Nephron (organoid): Measurements from ENCODE around the gene MYO1D.
A peak's percentile ranks its signal among the peaks of the same experiment; 100 is the strongest.

ENCODE experiments used
- H3K27ac Mint-ChIP-seq, 3 experiments: 2 replicates each; pipeline ENCODE4 v1.8.0; 2020; ENCODE audit warnings: mixed read lengths in 3 of 3, mild to moderate bottlenecking in 2 of 3, moderate library complexity in 1 of 3
- H3K27me3 Mint-ChIP-seq: 2 replicates; pipeline ENCODE4 v1.8.0; 2021; ENCODE audit warnings: low read depth, mild to moderate bottlenecking, moderate library complexity, mixed read lengths
- H3K36me3 Mint-ChIP-seq: 2 replicates; pipeline ENCODE4 v1.8.0; 2020; ENCODE audit warnings: low read depth, mixed read lengths
- H3K4me1 Mint-ChIP-seq: 2 replicates; pipeline ENCODE4 v1.8.0; 2020; ENCODE audit warnings: mixed read lengths
- H3K4me3 Mint-ChIP-seq, 3 experiments: 2 replicates each; pipeline ENCODE4 v1.8.0; 2020; ENCODE audit warnings: mild to moderate bottlenecking in 3 of 3, mixed read lengths in 3 of 3, moderate library complexity in 2 of 3
- H3K9me3 Mint-ChIP-seq: 2 replicates; pipeline ENCODE4 v1.8.0; 2020; ENCODE audit warnings: mixed read lengths
- TF ChIP-seq, protein P1 (sequence below), 3 experiments: fragments of 200-600 bp; sonication (generic); IDR thresholded peaks; one replicate each; pipeline ENCODE4 v1.5.0; 2021; ENCODE audit warnings: antibody characterized with exemption in 3 of 3; ENCODE audit not compliant: unreplicated experiment in 3 of 3

The MYO1D gene

DNA sequence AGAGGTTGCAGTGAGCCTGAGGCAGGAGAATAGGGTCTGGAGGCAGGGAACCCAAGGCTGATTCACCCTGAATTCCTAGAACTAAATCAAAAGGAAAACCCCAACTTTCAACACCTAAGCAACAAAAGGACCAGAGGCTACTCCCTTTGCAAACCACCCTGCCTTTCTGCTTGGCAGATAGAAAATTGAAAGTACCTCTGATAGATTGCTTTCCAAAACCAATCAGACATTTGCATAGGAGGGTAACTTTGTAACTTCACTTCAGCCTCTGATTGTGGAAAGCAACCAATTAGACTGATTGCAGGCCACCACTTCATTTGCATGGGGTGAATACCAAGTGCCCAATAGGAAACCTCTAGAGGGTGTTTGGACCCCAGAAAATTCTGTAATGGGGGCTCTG lies 40.2 kb upstream of the MYO1D start:
- peaks cover 5% of the 10 kb centered on the region for H3K4me1 Mint-ChIP-seq
- peaks cover 4% of the 10 kb centered on the region for H3K27me3 Mint-ChIP-seq

DNA sequence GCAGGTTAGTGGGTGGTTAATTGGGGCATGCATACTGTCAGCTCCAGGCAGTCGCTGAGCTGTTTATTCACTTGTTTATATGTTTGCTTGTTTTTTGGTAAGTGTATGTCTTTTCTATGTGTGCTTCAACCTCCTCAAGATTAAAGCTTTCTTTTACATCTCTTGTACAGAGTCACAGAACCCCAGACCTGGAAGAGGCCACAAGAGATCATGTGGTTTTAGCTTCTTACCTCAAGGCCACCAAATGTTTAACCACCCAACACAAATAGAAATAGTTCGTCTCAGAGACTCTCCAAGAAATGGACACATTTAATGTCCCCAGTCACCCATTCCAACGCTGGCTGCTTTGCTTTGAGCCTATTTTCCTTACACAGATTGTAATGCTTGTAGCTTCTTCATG lies 39.2 kb upstream of the MYO1D start:
- peaks cover 4% of the 10 kb centered on the region for H3K27me3 Mint-ChIP-seq
- H3K4me1 Mint-ChIP-seq = peaks cover 10% of the 10 kb centered on the region
- no peaks in the 10 kb centered on the region for H3K9me3 Mint-ChIP-seq
- H3K27ac Mint-ChIP-seq = no peak overlapping the region
- TF ChIP-seq, protein P1, sequence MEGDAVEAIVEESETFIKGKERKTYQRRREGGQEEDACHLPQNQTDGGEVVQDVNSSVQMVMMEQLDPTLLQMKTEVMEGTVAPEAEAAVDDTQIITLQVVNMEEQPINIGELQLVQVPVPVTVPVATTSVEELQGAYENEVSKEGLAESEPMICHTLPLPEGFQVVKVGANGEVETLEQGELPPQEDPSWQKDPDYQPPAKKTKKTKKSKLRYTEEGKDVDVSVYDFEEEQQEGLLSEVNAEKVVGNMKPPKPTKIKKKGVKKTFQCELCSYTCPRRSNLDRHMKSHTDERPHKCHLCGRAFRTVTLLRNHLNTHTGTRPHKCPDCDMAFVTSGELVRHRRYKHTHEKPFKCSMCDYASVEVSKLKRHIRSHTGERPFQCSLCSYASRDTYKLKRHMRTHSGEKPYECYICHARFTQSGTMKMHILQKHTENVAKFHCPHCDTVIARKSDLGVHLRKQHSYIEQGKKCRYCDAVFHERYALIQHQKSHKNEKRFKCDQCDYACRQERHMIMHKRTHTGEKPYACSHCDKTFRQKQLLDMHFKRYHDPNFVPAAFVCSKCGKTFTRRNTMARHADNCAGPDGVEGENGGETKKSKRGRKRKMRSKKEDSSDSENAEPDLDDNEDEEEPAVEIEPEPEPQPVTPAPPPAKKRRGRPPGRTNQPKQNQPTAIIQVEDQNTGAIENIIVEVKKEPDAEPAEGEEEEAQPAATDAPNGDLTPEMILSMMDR (IDR thresholded peaks at IDR 0.05; ENCODE audit: unreplicated experiment in 3 of 3) = no peak
- no peak overlapping the region for H3K4me3 Mint-ChIP-seq
- no peaks in the 10 kb centered on the region for H3K36me3 Mint-ChIP-seq

More for the DNA sequence above, 40.2 kb upstream of the MYO1D start:
- TF ChIP-seq, protein P1 (IDR thresholded peaks at IDR 0.05; ENCODE audit: unreplicated experiment in 3 of 3) = no peak
- Mint-ChIP-seq H3K9me3 (no peaks in the 10 kb centered on the region), H3K4me3 (no peak overlapping the region), H3K36me3 (no peaks in the 10 kb centered on the region), H3K27ac (no peak overlapping the region)

DNA sequence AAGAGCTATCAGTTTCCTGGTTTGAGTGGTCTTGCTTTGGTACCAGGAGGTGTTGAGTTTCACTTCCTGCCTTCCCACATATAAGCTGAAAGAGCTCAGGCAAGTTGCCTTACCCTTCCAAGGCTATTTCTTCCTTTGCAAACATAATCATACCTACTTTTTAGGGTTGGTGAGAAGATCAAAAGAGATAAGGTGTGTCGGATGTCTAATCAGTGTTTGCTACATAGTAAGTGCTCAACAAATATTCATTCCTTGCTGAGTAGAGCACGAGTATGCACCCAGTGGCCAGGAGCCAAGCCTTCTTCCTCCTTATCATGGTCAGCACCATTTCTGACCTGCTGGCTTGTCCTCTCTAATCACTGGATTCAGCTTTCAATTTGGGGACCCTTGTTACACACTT lies 38.3 kb upstream of the MYO1D start:
- TF ChIP-seq, protein P1 (IDR thresholded peaks at IDR 0.05; ENCODE audit: unreplicated experiment in 3 of 3) = no peak
- no peak overlapping the region for H3K27ac Mint-ChIP-seq
- no peaks in the 10 kb centered on the region for H3K36me3 Mint-ChIP-seq
- peaks cover 4% of the 10 kb centered on the region for H3K27me3 Mint-ChIP-seq
- H3K4me3 Mint-ChIP-seq = no peak overlapping the region
- H3K9me3 Mint-ChIP-seq = no peaks in the 10 kb centered on the region
- H3K4me1 Mint-ChIP-seq = peaks cover 10% of the 10 kb centered on the region

DNA sequence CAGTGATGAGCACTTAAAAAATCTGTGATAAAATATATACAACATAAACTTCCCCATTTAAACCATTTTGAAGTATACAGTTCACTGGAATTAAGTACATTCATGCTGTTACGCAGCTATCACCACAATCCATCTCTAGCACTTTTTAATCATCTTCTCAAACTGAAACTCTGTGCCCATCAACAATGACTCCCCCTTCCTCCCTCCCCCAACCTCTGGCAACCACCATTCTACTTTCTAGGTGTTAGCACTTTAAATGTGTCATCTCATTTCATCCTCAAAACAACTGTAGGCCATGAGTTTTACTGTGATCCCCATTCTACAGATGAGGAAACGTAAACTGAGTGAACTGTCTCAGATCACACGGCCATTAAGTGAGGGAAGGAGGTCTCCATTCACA lies 37.3 kb upstream of the MYO1D start:
- TF ChIP-seq, protein P1 (IDR thresholded peaks at IDR 0.05; ENCODE audit: unreplicated experiment in 3 of 3) = no peak
- Mint-ChIP-seq H3K9me3 (no peaks in the 10 kb centered on the region), H3K4me1 (peaks cover 10% of the 10 kb centered on the region), H3K27ac (no peak overlapping the region), H3K27me3 (peaks cover 4% of the 10 kb centered on the region), H3K36me3 (no peaks in the 10 kb centered on the region), H3K4me3 (no peak overlapping the region)

DNA sequence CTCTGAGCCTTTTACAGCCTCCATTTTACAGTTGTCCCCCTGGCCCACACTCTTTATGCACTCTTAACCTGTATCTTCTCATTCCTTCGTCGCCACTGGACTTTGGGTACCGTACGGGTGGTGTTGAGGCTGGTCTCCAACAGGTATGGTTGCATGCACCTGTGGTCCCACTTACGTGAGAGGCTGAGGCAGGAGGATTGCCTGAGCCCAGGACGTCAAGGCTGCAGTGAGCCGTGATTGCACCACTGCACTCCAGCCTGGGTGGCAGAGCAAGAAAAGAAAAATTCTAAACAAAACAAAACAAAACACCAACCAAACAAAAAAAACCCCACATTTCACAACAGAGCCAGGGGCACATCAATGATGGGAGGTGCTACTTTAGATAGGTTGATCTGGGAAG lies 36.7 kb upstream of the MYO1D start:
- no peaks in the 10 kb centered on the region for H3K36me3 Mint-ChIP-seq
- H3K4me3 Mint-ChIP-seq = no peak overlapping the region
- no peaks in the 10 kb centered on the region for H3K9me3 Mint-ChIP-seq
- H3K27me3 Mint-ChIP-seq = peaks cover 4% of the 10 kb centered on the region
- peak overlapping the region in 1 of 3 experiments; percentile 21 for H3K27ac Mint-ChIP-seq
- TF ChIP-seq, protein P1 (IDR thresholded peaks at IDR 0.05; ENCODE audit: unreplicated experiment in 3 of 3) = no peak
- H3K4me1 Mint-ChIP-seq = peaks cover 10% of the 10 kb centered on the region

DNA sequence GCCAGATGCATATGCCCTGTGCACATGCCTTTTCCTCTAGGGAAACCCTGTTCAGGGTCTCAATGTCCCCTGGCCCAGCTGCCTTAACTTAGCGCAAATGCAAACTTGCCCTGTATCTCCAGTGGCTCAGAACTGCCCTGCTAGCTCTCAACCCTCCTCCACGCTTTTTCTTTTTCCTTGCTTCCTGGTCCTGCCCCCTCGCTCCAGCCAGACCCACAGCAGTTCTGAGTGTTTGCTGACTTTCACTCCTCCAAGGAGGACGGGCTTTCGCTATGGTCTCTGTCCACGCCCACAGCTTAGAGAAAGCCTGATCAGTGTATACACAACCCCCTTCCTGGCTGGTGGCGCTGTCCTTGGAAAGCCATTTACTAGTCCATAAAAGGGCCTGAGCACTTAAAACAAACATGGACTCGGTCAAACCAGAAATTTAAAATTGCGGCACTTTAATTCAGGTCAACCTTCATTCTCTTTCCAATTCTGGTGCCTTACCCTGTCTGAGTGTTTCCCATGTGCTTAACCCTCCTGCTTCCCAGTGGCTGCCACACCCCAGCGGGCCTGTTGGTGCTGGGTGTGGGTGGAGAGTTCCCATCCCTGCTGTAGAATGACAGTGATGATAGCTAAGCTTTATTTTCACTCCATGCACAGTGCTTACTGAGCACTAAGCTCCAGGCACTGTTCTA lies 35.4 kb upstream of the MYO1D start:
- H3K36me3 Mint-ChIP-seq = no peaks in the 10 kb centered on the region
- H3K27me3 Mint-ChIP-seq = no peaks in the 10 kb centered on the region
- H3K4me3 Mint-ChIP-seq = peak overlapping the region; percentile 17 to 51 (median 22)
- peak overlapping the region; percentile 23 to 84 (median 46) for H3K27ac Mint-ChIP-seq
- TF ChIP-seq, protein P1 (IDR thresholded peaks at IDR 0.05; ENCODE audit: unreplicated experiment in 3 of 3) = peak in 1 of 3 experiments; percentile 9
- H3K9me3 Mint-ChIP-seq = no peaks in the 10 kb centered on the region
- H3K4me1 Mint-ChIP-seq = peaks cover 10% of the 10 kb centered on the region
